Measurements from ENCODE around the gene TNS1.
A peak's percentile ranks its signal among the peaks of the same experiment; 100 is the strongest.

TNS1 gene

GRCh38 chr2:217999595-217999959, 3.2 kb downstream of the TNS1 start:
- FAIRE-seq (no peak), DNase-seq (ENCODE audit: low spot score) (no peak)

GRCh38 chr2:217998926-217999594, 3.7 kb downstream of the TNS1 start:
- DNase-seq (ENCODE audit: low spot score) (no peak), FAIRE-seq (no peak)

- FAIRE-seq = no peak
- DNase-seq (ENCODE audit: low spot score) = no peak
Observed at GRCh38 chr2:217997510-217997909, 5.3 kb downstream of the TNS1 start.

GRCh38 chr2:217996361-217996760, 6.4 kb downstream of the TNS1 start:
- peak; percentile 65 for DNase-seq (ENCODE audit: low spot score)
- FAIRE-seq = no peak

GRCh38 chr2:217995731-217996231, 7.0 kb downstream of the TNS1 start:
- FAIRE-seq (no peak), DNase-seq (ENCODE audit: low spot score) (no peak)

- peak; percentile 69 for DNase-seq (ENCODE audit: low spot score)
Observed at GRCh38 chr2:217994776-217995274, 8.0 kb downstream of the TNS1 start.

GRCh38 chr2:217993817-217994463, 8.9 kb downstream of the TNS1 start:
- DNase-seq (ENCODE audit: low spot score) (peak; percentile 59), FAIRE-seq (no peak)

More at GRCh38 chr2:217994776-217995274, 8.0 kb downstream of the TNS1 start:
- FAIRE-seq = no peak

- no peak for FAIRE-seq
- DNase-seq (ENCODE audit: low spot score) = no peak
Observed at GRCh38 chr2:217993138-217993537, 9.7 kb downstream of the TNS1 start.

- DNase-seq (ENCODE audit: low spot score) (no peak), FAIRE-seq (no peak)
Observed at GRCh38 chr2:217992061-217992460, 10.7 kb downstream of the TNS1 start.

GRCh38 chr2:217990791-217991465, 11.9 kb downstream of the TNS1 start:
- DNase-seq (ENCODE audit: low spot score) (no peak), FAIRE-seq (no peak)

GRCh38 chr2:217990389-217990788, 12.4 kb downstream of the TNS1 start:
- FAIRE-seq (peak; percentile 53), DNase-seq (ENCODE audit: low spot score) (no peak)

GRCh38 chr2:217989221-217989948, 13.4 kb downstream of the TNS1 start:
- DNase-seq (ENCODE audit: low spot score) (no peak), FAIRE-seq (no peak)

GRCh38 chr2:217988840-217989204, 14.0 kb downstream of the TNS1 start:
- DNase-seq (ENCODE audit: low spot score) (no peak), FAIRE-seq (no peak)

- peak; percentile 78 for DNase-seq (ENCODE audit: low spot score)
Observed at GRCh38 chr2:217988014-217988839, 14.6 kb downstream of the TNS1 start.

GRCh38 chr2:217987391-217987790, 15.4 kb downstream of the TNS1 start:
- FAIRE-seq (no peak), DNase-seq (ENCODE audit: low spot score) (no peak)

More at GRCh38 chr2:217988014-217988839, 14.6 kb downstream of the TNS1 start:
- FAIRE-seq = no peak

GRCh38 chr2:217986256-217986961, 16.4 kb downstream of the TNS1 start:
- DNase-seq (ENCODE audit: low spot score) = no peak
- no peak for FAIRE-seq

- DNase-seq (ENCODE audit: low spot score) = no peak
- FAIRE-seq = no peak
Observed at GRCh38 chr2:217983276-217984233, 19.2 kb downstream of the TNS1 start.

GRCh38 chr2:217981971-217982370, 20.8 kb downstream of the TNS1 start:
- FAIRE-seq = no peak
- no peak for DNase-seq (ENCODE audit: low spot score)

All from urothelium cell line (cell line).